Measurements from ENCODE around the gene COL2A1.

The COL2A1 gene

DNA sequence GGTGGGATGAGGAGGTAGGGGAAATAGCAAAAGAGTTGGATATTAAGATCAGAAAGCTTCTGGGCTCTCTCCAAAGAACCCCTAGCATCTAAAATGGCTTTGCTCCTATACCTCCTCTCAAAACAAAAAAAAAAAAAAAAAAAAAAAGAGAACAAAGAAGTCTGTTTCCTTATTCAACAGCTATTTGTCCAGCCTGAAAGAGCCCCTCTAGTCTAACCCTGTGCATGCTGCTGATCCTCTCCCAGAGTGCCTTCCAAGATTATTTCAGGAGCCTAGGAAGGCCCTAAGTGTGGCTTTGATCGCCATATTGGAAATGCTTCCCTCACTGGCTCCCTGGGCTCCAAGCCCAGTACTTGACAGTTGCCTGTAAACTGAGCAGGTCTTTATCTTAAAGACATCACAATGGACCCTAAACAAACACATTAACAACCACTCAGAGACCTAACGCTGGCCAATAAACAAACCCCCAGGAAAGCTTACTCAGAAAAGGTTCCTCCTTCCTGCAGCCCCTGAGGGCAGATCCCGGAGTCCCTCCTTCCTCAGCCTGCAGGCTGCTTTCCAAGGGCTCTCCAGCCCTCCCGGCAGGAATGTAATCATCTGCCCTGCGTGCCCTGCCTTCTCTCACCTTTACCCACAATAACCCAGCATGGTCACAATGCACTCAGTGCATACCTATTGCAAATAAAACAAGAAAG is 17.4 kb upstream of the COL2A1 start (continued):
- TF ChIP-seq ZNF416 (tag by site-specific recombination; IDR thresholded peaks at IDR 0.05) (no peak), ZNF830 (tag by site-specific recombination; IDR thresholded peaks at IDR 0.05; ENCODE audit: low read depth) (no peak), ZBTB6 (tag by site-specific recombination; IDR thresholded peaks at IDR 0.05) (no peak), ZNF555 (tag by site-specific recombination; conservative IDR thresholded peaks at IDR 0.05) (no peak), ZNF19 (tag by site-specific recombination; IDR thresholded peaks at IDR 0.05; ENCODE audit: low read depth) (no peak), TRIM28 (IDR thresholded peaks at IDR 0.05; ENCODE audit: borderline replicate concordance, low read length) (peak; percentile 91; the same call in 1 of the 2 replicates), ZNF23 (tag by site-specific recombination; IDR thresholded peaks at IDR 0.05; ENCODE audit: borderline replicate concordance) (no peak), PRDM1 (tag by site-specific recombination; IDR thresholded peaks at IDR 0.05) (no peak), ZEB2 (tag by site-specific recombination; IDR thresholded peaks at IDR 0.05) (peak; percentile 84), ZNF639 (tag by site-specific recombination; IDR thresholded peaks at IDR 0.05) (peak; percentile 93), HOXA7 (CRISPR knock-in tag; IDR thresholded peaks at IDR 0.05; ENCODE audit: borderline replicate concordance) (no peak), ZNF280C (tag by site-specific recombination; IDR thresholded peaks at IDR 0.05) (no peak), ZNF155 (tag by site-specific recombination; IDR thresholded peaks at IDR 0.05) (no peak), GLI4 (tag by site-specific recombination; IDR thresholded peaks at IDR 0.05) (no peak), BCL11A (tag by site-specific recombination; IDR thresholded peaks at IDR 0.05; ENCODE audit: low read depth) (peak; percentile 84; the same call in 1 of the 2 replicates), GLI2 (tag by site-specific recombination; IDR thresholded peaks at IDR 0.05; ENCODE audit: borderline replicate concordance, low read depth) (peak; percentile 85; the same call in 1 of the 2 replicates), FEZF1 (tag by site-specific recombination; IDR thresholded peaks at IDR 0.05) (peak; percentile 99), ZNF449 (tag by site-specific recombination; IDR thresholded peaks at IDR 0.05) (peak; percentile 75), ZFP41 (tag by site-specific recombination; IDR thresholded peaks at IDR 0.05; ENCODE audit: borderline replicate concordance) (no peak), ZNF132 (tag by site-specific recombination; IDR thresholded peaks at IDR 0.05; ENCODE audit: borderline replicate concordance) (no peak), ZNF677 (tag by site-specific recombination; IDR thresholded peaks at IDR 0.05) (no peak), MZF1 (tag by site-specific recombination; IDR thresholded peaks at IDR 0.05; ENCODE audit: borderline replicate concordance) (peak; percentile 87), ZNF433 (tag by site-specific recombination; IDR thresholded peaks at IDR 0.05; ENCODE audit: low read depth) (no peak), ZNF701 (tag by site-specific recombination; IDR thresholded peaks at IDR 0.05) (no peak), OSR2 (tag by site-specific recombination; IDR thresholded peaks at IDR 0.05) (peak; percentile 99), SCRT2 (tag by site-specific recombination; IDR thresholded peaks at IDR 0.05) (no peak), ZNF747 (tag by site-specific recombination; IDR thresholded peaks at IDR 0.05) (no peak), ZNF501 (tag by site-specific recombination; IDR thresholded peaks at IDR 0.05) (no peak; the same call in 1 of the 2 replicates), ZFP37 (tag by site-specific recombination; IDR thresholded peaks at IDR 0.05) (peak; percentile 83; the same call in 1 of the 2 replicates), ZNF16 (tag by site-specific recombination; IDR thresholded peaks at IDR 0.05; ENCODE audit: low read depth) (no peak), ZNF114 (tag by site-specific recombination; IDR thresholded peaks at IDR 0.05) (no peak)
- TF ChIP-seq, protein P1, sequence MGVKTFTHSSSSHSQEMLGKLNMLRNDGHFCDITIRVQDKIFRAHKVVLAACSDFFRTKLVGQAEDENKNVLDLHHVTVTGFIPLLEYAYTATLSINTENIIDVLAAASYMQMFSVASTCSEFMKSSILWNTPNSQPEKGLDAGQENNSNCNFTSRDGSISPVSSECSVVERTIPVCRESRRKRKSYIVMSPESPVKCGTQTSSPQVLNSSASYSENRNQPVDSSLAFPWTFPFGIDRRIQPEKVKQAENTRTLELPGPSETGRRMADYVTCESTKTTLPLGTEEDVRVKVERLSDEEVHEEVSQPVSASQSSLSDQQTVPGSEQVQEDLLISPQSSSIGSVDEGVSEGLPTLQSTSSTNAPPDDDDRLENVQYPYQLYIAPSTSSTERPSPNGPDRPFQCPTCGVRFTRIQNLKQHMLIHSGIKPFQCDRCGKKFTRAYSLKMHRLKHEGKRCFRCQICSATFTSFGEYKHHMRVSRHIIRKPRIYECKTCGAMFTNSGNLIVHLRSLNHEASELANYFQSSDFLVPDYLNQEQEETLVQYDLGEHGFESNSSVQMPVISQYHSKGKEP (tag by site-specific recombination; IDR thresholded peaks at IDR 0.05) = peak; percentile 79

All from HEK293 (cell line).